HG03575 (cell line): ENCODE measurements around the gene MAPT.
"Not testable (repeated sequence)": the region's sequence is repeated elsewhere in the genome, so short reads cannot be mapped to it uniquely, and the experiment has no call there.

ENCODE experiments used
- ATAC-seq: cut with Tn5 transposase; IDR thresholded peaks from one replicate; pipeline ENCODE4 v1.9.1; 2021; ENCODE audit not compliant: unreplicated experiment, insufficient number of reproducible peaks, low FRiP score; ENCODE audit errors: extremely low read depth

The MAPT gene

DNA sequence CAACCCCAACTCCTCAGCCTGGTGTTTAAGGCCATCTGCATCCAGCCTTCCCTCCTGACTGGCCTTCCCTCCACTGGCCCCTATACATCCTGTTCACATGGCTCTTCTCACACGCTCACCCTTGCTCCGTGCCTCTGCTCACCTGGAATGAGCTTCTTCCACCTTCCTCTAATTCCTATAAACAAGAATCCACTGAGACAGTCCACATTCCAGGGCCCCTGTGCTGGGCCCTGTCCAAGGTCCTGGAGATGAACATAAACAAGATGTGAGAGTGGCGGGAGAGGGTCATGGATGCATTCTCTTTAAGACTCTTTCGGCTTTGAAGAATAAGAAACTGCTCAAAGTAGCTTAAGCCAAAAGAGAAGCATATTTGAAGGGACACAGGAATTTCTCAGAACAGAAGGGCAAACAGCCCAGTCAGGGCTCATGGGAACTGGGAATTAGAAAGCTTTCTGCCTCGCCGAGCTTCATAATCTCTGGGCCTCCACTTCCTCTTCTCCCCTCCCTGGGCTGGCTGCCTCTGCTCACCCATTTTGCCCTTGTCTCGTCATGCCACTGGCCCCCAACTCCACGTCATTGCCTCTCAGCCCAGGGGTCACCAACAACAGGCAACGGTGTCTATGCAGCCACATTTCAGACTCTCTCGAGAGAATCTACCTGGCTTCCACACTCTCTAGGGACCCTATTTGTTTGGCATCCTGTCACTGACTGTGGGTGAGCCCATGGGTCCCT lies 36.2 kb upstream of the MAPT start:
- ATAC-seq: no peak

DNA sequence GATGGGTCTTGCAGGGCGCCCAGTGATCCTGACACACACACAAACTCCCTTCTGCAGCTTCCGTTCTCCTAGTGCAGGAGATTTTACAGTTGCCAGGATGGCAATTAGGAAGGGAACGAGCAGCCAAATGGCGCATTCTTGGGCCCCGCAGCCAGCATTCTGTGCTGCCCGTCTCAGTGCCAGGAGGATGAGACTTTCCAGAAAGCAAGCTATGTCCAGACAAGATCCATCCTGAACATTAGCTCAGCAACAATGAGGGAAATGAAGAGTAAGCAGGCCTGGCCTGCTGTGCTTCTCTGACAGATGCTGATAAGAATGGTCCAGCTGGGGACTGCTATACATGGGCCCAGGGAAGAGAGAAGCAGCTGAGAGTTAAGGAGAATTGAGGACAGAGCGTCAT lies 33.2 kb upstream of the MAPT start:
- ATAC-seq: no peak

DNA sequence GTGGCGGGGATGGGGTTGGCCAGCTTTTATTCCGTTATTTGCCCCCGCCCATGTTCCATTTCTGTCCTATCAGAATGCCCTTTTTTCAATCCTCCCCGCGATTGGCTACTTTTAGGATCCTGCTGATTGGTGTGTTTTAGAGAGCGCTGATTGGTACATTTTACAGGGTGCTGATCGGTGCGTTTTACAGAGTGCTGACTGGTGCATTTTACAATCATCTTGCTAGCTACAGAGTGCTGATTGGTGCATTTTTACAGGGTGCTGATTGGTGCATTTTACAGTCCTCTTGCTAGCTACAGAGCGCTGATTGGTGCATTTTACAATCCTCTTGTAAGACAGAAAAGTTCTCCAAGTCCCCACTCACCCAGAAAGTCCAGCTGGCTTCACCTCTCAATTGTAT lies 32.2 kb upstream of the MAPT start:
- ATAC-seq: not testable (repeated sequence)

DNA sequence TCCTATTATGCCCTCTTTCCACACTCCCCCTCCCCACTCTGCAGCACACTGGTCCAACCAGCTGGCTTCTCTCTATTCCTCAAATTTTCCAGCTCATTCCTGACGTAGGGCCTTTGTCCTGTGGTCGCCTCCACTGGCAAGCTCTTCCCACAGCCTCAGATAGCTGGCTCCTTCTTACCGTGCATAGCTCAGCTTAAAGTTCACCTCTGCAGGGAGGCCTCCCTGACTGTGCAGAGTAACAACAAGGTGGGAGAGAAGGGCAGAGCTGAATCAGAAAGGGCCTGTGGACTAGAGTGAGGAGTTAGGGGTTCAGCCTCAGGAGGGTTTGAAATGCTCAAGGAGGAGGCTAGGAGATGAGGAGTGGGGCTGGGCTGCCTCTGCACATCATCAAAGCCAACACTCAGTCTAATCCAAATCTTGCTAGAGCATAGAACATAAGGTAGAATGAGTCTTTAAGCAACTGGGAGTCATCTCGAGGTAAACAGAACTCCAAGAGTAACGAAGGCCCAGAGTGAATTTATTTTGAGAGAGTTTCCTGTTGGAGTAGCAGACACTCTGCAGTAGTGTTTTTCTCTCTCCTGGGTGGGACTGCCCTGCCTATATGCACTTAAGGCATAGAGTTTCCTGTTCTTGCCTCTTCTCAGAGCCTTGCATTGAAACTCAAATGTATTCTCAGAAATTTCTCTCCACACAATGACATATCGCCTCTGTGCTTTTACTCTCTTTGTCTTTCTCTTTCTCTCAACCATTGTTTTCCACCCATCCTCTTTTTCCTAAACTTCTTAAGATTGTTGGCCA lies 30.3 kb upstream of the MAPT start:
- ATAC-seq: no peak

DNA sequence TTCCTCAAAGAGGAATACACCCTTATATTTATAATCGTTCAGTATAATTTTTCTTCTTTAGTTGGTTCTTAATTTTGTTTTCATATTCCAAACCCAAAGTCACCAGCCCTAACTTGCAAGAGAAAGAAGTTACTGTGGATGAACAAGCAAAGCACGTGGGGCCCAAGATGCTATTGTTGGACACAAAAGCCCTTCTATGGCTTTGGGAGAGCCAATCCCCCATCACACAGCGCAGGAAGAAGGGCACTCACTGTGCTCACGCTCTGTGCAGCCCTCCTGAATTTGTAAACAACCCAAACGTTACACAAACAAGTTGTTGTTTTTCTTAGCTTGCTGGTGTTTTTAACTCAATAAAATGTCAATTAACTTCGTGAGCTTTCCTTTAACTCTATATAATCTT lies 27.2 kb upstream of the MAPT start:
- no peak for ATAC-seq

DNA sequence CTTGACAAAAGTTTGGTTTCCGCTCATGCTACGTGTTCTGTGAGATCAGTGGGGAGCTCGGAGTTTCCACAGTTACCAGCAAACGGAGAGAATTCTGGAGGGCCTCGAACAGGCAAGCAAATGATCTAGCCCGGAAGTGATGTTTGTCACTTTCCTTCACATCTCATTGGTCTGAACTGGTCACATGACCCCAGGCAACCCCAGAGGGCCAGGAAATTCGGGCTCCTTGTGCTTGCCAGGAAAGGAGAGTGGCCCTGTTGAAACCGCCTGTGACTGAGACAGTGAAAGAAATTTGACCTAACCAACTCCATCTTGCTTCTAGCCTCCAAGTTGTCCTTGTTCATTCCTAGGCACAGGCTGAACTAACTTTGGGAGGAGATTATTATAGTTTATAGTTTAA lies 26.7 kb upstream of the MAPT start:
- no peak for ATAC-seq

DNA sequence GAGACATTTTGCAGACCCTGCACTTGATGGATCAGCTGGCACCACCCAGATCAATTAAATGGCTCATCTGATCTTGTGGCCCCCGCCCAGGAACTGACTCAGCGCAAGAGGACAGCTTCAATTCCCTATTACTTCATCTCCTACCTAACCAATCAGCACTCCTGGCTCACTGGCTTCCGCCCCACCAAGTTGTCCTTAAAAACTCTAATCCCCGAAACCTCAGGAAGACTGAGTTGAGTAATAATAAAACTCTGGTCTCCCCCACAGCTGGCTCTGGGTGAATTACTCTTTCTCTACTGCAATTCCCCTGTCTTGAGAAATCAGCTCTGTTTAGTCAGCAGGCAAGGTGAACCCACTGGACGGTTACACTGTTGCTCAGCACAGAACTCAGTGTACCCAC lies 26.1 kb upstream of the MAPT start:
- ATAC-seq: no peak

DNA sequence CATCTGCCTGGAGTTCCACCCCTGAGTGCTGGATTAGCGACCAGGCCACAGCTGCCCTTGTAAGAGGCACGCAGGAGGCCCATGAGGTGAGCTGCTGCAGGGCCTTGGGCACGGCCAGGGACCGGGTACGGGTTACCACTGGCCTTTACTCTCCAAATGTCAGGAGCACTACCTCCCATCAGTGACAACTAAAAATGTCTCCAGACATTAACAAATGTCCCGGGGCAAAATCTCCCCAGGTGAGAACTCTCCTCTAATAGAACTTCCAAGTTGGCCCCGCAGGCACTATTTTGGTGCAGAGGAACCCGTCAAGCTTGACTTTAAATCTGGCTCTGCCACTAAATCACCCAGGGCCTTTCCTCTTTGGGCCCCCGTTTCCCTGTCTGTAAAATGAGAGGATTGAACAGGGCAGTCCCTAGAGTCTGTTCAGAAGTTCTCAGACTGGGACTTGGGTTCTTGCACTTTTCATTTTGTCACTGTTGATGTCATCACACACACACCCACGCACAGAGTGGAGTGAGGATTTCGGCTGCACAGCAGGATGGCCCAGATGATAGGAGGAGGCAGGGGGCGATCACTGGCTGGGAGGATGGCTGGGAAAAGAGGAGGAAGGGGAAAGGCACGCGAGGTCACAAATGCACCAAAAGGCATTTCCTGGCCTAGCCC lies 24.5 kb upstream of the MAPT start:
- no peak for ATAC-seq

DNA sequence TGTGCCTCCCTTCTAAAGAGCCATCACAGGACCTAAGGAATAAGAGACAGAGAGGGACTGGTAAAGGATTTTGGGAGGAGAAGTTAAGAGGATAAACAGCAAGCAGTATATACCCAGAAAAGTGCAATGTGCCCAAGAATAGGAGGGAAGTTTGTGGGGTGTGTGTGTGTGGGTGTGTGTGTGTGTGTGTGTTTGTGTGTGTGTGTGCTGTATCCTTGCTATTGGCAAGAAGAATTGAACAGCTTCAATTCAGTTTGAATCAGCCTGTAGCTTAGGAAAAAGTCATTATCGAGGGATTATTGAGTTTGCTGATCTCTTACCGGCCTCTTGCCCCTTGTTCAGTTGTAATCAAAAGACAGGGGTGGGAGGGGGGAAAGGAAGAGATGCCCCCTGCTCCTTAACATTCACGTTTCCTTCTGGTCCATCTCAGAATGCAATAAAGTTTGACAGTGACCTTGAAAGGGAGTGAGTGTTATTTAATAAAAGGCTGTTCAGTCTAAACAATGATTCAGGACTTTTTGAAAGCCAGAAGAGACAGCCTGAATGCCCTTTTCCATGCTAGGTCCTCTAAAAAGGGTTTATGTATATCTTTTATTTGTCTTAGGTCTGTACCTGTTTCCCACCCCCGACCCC lies 23.9 kb upstream of the MAPT start:
- no peak for ATAC-seq

DNA sequence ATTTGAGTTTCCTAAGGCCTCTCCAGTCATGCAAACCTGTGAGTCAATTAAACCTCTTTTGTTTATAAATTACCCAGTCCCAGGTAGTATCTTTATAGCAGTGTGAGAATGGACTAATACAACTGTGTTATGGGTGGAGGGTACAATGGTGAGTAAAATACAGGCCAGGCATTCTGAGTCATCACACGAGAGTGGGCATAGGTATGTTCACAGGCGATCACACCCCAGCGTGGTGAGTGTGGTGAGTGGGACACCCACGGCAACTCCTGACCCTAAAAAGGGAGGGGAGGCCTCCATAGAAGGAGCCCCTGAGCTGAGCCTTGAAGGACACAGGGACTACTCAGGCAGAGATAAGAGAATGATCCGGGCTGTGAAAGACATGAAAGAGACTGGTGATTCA lies 22.6 kb upstream of the MAPT start:
- ATAC-seq: no peak

DNA sequence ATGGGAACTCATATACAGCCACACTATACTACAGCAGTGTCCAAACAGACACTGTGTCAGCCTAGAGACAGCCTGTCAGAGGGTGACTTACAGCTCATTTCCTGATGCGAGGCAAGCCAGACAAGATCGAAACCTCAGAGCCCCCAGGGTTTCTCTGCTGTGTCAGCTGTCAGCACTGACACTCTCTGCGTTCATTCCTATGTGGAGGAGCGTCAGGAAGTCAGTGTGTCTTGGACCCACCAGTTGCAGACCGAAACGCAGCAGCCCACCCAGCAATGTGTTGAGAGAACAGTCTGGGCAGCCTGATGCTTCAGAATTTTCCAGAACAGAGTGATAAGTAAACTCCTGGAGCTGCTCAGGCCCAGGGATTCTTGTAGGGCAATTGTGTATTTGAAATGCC lies 20.6 kb upstream of the MAPT start:
- no peak for ATAC-seq

DNA sequence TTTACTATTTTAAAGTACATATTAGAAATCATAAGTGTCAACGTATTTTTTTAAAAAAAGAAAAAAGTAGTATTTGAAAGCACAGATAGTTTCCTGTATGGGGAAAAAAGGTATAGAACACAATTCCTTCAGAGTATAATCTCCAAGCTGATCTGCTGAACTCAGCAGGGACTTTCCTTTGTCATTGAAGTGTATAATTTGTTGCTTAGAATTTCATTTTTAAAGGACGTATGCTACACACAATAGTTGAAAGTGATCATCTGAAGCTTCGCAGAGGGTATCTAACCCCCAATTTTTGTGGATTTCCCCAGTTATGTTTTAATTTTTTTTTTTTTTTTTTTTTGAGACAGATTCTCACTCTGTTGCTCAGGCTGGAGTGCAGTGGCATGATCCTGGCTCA lies 20.2 kb upstream of the MAPT start:
- ATAC-seq: no peak

DNA sequence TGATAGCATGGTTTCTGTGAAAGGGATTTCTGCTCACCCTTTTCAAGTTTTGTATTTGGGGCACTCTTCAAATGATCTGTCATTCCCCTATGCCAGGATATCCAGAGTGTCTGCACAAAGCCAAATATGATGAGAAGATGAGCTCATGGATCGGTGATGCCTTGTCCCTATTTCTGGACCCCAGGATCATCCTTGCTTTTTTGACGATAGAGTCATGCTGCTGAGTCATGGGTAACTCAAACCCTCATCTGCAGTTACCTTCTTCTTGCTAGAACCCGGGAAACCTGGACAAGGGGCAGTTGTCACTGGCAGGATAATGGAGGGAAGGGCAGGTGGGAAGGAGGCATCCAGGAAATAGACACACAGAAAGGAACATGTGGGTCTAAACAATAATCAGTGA lies 17.8 kb upstream of the MAPT start:
- no peak for ATAC-seq

DNA sequence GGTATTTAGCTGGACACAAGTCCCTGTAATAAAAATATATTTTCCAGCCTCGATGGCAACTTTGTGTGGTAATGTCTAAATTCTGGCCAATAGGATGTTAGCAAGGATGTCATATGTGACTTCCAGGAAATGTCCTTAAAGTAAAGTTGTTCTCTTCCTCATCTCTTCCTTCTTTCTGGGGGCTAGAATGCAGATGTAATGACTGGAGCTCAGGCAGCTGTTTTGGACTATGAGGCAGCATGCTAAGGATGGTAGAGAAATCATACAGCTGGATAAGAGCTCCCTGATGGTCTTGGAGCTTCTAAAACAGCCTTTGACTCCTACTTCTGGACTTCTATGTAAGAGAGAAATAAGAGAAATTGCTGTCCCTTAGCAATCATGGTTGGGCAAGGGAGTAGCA lies 16.9 kb upstream of the MAPT start:
- no peak for ATAC-seq

DNA sequence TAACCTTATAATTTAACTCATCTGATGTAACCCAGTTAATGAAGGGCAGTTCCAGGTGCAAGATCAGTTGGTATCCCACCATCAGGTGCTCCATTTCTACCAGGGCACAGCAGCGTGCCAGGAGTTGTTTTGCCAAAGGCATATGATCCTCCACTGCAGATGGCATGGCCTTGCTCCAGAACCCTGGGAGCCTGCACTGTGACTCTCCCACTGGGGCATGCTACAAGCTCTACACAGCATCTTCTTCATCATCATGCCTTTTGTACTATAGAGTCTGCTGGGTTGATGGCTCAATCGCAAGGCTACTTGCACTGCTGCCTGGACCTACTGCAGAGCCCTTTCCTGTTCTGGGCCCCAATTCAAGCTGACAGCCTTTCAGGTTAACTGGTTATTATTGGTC lies 11.3 kb upstream of the MAPT start:
- no peak for ATAC-seq

DNA sequence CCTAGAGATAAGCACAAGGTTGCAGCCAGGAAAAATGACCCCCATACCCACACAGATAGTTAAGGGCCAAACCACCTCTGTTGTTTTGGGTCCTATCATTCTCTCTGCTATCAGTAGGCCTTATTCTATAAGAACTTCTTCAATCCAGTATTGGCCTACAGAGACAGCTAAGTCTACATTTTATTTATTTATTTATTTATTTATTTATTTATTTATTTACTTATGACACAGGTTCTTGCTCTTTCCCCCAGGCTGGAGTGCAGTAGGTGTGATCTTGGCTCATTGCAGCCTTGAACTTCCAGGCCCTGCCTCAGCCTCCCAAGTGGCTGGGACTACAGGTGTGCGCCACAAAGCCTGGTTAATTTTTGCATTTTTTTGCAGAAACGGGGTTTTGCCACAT lies 7.5 kb upstream of the MAPT start:
- ATAC-seq: no peak

DNA sequence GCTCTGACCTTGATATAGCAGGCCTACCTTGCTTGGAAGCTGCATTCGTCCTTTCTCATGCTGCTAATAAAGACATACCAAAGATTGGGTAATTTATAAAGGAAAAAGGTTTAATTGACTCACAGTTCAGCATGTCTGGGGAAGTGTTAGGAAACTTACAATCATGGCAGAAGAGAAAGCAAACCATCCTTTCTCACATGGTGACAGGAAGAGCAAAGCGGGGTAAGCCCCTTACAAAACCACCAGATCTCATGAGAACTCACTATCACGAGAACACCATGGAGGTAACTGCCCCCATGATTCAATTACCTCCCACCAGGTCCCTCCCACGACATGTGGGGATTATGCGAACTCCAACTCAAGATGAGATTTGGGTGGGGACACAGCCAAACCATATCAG lies 6.0 kb upstream of the MAPT start:
- ATAC-seq: no peak

DNA sequence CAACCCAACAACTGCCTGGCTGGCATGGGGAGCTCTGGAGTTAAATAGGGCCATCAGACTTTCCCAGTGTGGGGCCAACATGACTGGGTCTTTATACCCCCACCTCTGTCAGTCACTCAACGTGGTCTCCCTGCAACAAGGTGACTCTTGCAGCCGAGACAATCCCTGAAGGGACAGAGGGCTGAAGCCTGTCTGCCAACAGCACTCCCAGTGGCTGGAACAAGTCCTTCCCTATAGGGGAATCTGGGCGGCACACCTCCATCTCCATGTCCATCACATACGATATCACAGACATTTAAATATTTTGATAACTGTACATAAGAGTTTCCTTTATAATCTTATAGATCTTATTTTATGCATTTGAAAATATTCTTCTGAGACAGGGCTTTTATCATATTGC lies 4.8 kb upstream of the MAPT start:
- no peak for ATAC-seq

DNA sequence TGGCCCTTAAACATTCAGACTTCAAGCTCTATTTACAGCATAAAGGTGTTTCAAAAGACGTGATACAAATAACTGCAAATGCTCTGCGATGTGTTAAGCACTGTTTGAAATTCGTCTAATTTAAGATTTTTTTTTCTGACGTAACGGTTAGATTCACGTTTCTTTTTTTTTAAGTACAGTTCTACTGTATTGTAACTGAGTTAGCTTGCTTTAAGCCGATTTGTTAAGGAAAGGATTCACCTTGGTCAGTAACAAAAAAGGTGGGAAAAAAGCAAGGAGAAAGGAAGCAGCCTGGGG lies 681 bp upstream of the MAPT start:
- no peak for ATAC-seq
